Peyer's patch (tissue), 4 donors: Measurements from ENCODE around the gene FBLN1.

Experiments used
- POLR2A ChIP-seq, 2 donors: fragments of 450-650 bp; IDR thresholded peaks; one replicate each; pipeline ENCODE4 v1.5.1; 2017; ENCODE audit warnings: antibody characterized with exemption in 2 of 2, mild to moderate bottlenecking in 2 of 2, moderate library complexity in 2 of 2
- TF ChIP-seq, protein P1 (sequence below), 6 experiments: fragments of 450-650 bp in 4 of 6; fragments of 200-600 bp in 2 of 6; sonication (generic) in 1 of 6; IDR thresholded peaks; one replicate each; pipeline ENCODE4 v1.5.1; 2017 to 2019; ENCODE audit warnings: antibody characterized with exemption in 6 of 6, mild to moderate bottlenecking in 3 of 6, moderate library complexity in 1 of 6

DNA sequence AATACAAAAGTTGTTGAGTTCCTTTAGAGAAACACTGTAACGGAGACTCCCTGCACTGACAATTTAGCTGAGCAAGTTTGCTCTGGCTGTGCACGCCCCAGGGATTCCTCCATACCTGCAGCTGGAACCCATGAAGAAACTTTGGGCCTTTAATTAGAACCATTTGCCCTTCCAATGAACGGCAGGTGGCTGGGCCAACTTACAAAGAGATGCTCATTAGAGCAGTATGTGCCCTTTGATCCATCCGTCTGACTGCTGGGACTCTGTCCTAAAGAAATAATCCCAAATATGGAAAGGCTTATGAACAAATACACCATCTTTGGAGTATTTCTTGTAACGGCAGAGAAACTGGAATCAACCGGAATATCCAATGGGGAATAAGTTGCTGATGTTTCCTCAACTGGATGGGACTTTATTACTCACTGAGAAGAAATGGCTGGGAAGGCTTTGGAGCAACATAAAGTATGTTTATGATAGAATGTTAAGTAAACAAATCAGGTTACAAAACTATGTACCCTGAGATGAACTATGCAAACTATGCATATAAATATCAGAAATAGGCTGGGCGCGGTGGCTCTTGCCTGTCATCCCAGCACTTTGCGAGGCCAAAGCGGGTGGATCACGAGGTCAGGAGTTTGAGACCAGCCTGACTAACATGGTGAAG is 24.4 kb upstream of the FBLN1 start:
- TF ChIP-seq, protein P1, sequence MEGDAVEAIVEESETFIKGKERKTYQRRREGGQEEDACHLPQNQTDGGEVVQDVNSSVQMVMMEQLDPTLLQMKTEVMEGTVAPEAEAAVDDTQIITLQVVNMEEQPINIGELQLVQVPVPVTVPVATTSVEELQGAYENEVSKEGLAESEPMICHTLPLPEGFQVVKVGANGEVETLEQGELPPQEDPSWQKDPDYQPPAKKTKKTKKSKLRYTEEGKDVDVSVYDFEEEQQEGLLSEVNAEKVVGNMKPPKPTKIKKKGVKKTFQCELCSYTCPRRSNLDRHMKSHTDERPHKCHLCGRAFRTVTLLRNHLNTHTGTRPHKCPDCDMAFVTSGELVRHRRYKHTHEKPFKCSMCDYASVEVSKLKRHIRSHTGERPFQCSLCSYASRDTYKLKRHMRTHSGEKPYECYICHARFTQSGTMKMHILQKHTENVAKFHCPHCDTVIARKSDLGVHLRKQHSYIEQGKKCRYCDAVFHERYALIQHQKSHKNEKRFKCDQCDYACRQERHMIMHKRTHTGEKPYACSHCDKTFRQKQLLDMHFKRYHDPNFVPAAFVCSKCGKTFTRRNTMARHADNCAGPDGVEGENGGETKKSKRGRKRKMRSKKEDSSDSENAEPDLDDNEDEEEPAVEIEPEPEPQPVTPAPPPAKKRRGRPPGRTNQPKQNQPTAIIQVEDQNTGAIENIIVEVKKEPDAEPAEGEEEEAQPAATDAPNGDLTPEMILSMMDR (IDR thresholded peaks at IDR 0.05): no peak
- TF ChIP-seq POLR2A (IDR thresholded peaks at IDR 0.05): no peak
